GM21717 (cell line): ENCODE measurements around the gene GPR137C.
A peak's percentile ranks its signal among the peaks of the same experiment; 100 is the strongest.

Experiments
- ATAC-seq: cut with Tn5 transposase; IDR thresholded peaks from one replicate; pipeline ENCODE4 v1.9.1; 2021; ENCODE audit warnings: mild to moderate bottlenecking, moderate library complexity; ENCODE audit not compliant: unreplicated experiment

GPR137C gene, protein sequence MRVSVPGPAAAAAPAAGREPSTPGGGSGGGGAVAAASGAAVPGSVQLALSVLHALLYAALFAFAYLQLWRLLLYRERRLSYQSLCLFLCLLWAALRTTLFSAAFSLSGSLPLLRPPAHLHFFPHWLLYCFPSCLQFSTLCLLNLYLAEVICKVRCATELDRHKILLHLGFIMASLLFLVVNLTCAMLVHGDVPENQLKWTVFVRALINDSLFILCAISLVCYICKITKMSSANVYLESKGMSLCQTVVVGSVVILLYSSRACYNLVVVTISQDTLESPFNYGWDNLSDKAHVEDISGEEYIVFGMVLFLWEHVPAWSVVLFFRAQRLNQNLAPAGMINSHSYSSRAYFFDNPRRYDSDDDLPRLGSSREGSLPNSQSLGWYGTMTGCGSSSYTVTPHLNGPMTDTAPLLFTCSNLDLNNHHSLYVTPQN

DNA sequence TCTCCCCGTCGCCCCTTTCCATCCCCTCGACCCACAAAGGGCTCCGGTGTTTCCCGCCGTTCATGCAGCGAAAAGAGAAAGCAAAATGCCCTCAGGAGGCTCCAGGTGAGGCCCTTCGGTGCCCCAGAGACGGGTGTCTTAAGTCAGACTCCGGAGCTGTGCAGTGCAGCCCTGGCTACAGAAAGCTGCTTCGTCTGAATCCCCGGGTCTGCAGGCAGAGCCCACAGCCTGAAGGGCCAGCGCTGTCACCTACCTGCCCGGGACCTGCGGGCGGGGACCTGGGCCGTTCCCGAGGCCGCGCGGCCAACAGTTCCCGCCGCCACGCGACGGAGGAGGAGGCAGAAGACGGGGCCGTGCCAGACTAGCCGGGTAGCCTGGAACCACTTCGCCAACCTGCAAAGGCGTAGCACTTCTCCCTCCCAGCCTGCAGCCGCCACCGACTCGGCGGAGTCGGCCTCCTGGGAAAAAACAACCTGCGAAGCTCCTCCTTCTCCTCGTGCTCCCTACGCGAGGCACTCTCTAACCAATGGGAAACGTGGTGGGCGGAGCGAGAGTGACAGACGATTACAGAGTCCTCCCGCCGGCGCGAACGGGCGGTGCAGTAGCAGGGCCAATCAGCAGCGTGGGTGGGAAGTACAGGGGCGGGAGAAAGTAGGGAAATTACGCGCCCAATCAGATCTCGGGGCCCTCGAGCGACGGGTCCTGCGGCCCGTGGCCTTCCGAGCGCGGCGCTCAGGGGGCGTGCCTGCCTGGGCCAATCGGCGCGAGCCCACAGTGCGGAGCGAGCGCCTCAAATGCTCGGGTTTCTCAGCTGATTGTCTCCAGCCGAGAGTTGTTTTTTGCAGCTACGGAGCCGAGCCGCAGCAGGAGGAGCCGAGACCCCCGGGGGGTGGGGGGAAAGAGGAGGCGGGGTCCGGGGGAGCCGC lies at the start of gene GPR137C, which contains the start of gene TXNDC16:
TSS of gene GPR137C (plus strand) at position 774 of the 926 bp plus-strand sequence. CDS start 312 bp downstream, outside the sequence.
TSS of gene TXNDC16 (minus strand) at position 443 of the 926 bp plus-strand sequence. CDS start 8,948 bp downstream, outside the sequence.
- peak; percentile 95 for ATAC-seq

DNA sequence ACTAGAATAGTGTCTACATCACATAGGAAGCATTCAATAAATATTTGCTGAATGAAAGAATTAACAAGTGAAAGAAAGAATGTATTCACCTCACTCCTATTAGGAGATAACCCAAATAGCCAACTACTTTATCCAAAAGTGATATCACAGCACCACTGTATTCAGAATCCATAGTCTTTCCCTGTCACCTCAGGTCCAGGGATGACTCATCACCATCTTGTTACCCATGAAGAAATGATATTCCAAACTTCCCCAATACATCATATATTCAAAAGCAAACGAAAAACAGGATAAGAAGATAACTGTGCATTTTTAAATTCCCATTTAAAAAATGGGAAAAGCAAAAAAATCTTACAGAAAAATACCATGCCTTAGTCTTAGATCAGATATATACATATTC lies 39.4 kb upstream of the GPR137C start:
- no peak for ATAC-seq

DNA sequence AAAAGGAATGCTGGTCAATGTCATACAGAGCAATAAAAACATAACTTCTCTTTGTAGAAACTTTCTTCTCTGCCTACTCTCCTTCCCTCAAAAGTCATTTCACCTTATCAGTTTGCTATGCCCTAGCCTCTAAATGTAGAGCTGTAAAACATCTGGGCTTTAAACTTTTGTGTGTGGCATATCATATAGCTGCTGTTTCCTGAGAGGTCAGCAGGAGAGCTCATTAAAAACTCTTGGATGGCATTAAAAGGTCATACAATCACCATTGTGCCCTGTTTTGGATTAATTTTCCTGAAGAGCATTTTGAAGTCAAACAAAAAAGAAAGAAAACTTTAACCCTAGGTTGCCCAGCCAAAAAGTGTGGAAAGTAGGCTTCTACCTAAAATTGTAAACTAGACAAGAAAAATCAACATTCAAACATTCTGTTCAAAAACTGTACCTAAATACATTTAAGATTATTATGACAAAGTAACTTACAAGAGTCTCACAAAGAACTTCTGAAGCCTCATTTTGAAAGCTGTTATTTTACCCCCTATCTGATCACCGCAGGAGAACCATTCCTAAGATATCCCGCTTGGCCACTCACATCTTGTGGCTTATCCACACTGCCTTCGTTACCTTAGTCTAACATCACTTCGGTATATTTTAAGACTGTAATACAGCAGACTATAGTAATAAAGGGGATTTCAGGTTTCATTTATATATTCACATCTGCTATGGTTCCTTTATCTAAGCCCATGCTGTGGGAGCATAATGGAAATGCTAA lies 38.4 kb upstream of the GPR137C start:
- no peak for ATAC-seq

DNA sequence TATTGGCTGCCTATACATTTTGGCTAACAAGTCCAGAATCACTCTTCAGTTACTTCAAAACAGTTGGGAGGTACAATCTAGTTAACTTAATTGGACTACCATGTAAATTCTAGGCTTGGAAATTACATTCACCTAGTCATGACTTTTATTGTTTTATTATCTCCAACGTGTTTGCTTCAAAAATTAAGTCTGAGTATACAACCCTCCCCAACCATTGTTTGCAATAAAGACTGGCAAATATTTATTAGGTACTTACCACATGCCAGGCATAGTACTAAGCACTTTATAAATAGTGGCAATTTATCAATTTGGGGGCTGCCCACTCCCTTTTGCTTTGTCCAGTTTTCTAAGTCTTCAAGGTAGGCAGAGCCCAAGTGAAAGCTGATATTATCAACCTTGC lies 30.6 kb upstream of the GPR137C start:
- ATAC-seq = no peak

DNA sequence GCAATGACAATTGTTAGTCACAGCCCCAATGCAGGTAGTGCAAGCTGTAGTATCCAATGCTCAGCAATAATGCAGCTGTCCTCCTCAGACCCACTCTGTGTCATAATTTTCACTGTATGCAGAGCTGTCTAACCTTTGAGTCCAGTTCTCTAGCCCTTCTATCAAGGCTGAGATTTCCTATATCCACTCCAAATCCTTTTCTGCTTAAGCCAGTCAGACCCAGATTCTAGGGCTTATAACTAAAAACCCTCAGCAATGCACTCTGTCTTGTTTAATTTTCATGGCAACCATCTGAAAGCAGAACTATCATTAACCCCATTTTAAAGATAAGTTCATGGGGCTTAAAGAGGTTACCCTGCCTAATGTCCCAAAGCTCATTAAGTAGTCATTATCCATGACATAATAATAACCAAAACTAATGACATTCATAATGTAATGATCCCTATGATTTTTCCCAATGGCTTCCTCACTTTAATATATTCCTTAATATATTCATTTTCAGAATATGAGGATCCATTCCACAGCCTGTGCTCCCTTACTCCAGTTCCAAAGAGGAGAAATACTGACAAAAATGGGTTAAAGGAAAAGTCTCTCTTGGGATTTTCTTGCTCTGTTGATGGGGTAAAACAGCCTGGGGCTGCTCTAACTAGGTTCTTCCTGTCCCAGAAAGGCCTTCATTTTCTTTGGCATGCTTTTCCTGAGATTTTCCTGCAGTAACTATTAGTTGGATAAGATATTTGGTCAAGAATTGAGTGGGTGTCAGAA lies 29.9 kb upstream of the GPR137C start:
- ATAC-seq = no peak

DNA sequence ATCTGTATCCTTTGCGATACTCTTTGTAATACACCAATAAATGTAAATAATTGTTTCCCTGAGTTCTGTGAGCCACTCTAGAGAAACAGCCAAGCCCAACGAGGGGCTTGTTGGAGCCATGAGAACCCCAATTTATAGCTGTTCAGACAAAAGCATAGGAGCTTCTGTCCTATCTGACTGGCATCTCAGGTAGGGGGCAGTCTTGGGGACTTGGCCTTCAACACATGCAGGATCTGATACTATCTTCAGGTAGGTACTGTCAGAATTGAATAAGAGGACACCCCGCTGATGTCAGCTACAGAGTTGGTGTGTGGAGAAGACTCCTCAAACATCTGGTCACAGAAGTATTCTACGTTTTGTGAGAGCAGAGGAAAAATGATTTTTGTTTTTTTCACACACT lies 25.6 kb upstream of the GPR137C start:
- ATAC-seq = no peak

DNA sequence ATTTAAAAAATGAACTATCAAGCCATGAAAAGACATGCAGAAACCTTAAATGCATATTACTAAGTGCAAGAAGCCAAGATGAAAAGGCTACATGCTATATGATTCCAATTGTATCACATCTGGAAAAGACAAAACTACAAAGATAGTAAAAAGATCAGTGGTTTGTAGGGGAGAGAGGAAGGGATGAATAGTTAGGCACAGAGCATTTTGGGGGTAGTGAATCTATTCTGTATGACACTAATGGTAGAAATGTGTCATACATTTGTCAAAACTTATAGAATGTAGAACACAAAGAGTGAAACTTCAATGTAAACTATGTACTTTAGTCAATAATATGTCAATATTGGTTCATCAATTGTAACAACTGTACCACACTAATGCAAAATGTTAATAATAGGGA lies 21.2 kb upstream of the GPR137C start:
- ATAC-seq = no peak

DNA sequence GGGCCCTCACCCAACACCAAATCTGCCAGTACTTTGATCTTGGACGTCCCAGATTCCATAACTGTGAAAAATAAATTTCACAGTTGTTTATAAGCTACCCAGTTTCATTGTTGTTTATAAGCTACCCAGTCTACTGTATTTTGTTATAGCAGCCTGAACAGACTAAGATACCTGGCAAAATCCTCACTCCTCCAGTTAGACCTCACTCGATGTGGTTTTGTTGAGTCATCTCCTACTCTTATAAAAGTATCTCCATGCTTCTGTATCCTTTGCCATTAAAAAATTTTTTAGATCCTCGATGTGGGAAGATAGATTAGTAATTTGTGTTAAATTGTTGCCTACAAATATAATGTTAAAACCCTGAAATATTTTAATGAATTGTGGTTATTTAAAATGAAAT lies 16.4 kb upstream of the GPR137C start:
- no peak for ATAC-seq

DNA sequence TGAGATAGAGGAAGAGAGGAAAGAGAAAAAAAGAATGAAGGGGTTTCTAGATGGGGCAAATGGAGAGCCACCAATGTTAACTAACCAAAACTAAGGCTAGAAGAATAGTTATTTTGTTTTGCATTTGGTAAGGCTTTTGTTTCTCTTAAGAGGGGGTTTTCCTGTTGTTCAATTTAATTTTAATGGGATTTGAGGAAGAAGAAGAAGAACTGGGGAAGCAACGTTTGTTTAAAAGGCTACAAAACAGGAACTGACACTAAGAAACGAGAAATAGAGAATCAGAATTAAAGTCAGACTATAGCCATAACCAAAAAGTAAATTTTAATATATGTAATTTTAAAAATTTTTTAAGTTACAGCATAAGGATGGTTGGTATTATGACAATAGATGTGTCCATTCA lies 14.0 kb upstream of the GPR137C start:
- ATAC-seq = no peak

DNA sequence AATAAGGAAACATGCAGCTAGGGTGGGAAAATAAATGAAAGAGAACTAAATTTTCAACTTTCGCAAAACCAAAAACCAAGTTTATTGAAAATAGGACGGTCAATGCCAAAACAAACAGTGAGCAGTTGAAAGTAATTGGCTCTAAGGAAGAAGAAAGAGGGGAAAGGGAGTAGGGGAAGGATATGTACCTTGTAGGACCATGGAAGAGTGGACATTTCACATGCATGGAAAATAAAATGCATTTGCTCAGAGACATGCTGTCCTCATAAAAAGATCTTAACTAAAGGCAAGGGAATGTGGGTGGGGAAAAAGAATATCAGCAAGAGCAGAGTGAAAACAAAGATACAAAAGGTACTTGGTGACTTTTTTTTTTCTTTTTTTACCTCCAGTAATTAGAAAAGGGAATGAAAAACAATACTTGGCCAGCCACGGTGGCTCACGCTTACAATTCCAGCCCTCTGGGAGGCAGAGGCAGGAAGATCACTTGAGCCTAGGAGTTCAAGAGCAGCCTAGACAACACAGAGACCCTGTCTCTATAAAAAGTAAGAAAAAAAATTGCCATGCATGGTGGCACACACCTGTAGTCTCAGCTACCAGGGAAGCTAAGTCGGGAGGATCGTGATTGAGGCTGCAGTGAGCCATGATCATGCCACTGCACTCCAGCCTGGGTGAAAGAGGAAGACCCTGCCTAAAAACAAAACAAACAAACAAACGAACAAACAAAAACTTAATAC lies 6.9 kb upstream of the GPR137C start:
- ATAC-seq = no peak

DNA sequence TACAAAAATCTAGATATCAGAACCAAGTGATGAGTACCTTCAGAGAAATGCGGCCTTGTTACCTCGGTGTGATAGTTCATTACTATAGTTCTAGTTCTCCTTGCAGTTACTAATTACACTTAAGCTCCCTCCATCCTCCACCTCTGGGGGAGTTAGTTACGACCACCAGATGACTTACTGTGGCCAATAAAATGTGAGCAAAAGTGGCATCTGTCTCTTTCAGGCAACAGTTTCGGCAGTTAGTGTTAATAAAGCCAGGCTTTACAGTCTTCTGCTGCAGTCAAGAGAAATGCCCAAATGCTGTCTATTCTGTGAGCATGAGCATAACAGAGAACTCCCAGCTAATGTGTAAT lies 6.3 kb upstream of the GPR137C start:
- ATAC-seq = no peak

DNA sequence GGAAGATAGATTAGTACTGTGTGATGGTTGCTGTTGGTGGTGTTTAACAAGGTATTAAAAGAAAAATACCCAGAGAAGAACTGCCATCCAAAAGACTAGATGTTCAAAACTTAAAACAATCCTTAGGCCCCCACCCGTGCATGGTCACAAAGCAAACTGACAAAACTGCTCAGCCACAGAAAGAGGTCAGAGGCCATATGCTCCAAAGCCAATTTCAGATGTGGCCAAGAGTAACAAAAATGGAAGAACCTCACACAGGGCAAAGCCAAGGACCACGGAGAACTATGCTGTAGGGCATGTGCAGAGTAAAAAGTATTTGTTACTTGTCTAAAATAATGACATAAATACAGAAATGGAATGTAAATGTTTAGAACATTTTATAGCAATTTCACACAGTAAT lies 5.6 kb upstream of the GPR137C start:
- ATAC-seq = no peak

DNA sequence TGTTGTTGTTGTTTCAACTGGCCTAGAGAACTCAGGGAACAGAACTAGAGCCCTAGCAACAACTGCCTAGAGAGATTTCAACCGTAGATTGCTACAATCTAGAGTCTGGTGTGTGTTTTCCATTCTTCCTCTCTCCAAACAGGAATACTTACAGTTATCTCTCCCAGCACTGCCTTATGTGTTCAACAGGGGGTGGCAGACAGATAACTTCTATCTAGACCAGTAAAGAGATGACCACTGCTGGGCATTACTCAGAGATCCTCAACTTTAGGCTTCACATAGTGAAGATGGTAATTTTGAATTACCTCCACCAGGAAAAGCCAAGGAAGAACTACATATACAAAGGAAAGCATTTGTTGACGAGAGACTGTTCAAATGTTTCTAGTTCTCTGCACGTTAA lies 5.1 kb upstream of the GPR137C start:
- no peak for ATAC-seq

DNA sequence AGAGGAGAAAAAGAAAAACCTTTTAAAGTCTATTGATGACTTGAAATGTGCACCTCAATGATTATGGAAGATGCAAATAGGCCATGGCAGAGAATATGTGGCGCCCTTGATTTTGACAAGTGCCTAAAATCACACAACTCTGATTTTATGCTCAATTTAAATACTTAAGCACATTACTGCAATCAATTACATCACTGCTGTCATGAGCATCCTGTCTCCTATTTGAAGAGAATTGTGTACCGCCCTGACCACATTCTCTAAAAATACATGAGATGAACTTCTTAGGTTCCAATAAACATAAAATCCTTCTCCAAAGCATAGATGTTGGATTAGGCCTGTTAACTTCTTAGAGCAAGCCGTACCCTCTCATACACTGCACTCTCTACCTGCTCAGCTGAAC lies 2.0 kb upstream of the GPR137C start:
- ATAC-seq = no peak

DNA sequence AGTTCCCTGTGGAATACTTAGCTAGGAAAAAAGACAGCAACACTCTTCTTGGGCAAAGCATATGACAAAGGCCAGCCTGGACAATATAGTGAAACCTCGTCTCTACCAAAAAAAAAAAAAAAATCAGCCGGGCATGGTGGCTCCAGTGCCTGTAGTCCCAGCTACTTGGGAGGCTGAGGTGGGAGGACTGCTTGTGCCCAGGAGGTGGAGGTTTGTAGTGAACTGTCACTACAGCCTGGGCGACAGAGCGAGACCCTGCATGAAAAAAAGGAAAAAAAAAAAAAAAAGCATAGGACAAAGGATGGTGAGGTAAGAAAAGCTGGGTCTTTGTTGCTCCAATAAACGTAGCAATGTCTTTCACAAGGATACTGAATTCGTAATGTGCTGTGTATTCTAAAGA lies 1.4 kb upstream of the GPR137C start:
- no peak for ATAC-seq

DNA sequence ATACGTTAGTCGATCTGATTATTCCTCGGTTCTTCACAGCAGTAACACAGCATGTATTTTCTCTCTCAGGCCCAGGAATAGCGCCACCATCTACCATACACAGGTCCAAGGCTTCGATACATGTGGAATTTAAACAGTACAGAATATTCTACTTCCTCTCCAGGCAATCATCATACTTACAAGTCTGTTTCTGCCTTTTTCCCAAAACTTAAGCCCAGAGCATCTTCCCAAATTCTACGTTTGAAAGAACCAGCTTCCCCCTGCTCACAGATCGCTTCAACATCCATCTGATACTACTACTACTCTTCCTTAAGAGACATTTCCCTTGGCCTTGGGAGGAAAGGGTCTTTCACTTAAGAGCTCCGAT lies 957 bp upstream of the GPR137C start:
- ATAC-seq = no peak

DNA sequence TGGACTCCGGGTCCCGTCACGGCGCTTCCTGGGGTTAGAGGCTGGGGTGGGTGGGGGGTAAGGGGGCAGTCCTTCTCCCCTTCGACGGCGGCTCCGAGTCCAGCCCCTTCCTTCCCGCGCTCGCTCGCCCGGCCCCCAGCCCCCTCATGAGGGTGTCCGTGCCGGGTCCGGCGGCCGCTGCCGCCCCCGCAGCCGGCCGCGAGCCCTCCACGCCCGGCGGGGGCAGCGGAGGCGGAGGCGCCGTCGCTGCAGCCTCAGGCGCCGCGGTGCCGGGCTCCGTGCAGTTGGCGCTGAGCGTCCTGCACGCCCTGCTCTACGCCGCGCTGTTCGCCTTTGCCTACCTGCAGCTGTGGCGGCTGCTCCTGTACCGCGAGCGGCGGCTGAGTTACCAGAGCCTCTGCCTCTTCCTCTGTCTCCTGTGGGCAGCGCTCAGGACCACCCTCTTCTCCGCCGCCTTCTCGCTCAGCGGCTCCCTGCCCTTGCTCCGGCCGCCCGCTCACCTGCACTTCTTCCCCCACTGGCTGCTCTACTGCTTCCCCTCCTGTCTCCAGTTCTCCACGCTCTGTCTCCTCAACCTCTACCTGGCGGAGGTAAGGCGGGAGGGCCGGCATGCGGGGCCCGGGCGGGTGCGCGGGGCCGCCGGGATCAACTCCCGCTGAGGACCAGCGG lies 500 bp downstream of the GPR137C start:
- peak; percentile 29 for ATAC-seq

DNA sequence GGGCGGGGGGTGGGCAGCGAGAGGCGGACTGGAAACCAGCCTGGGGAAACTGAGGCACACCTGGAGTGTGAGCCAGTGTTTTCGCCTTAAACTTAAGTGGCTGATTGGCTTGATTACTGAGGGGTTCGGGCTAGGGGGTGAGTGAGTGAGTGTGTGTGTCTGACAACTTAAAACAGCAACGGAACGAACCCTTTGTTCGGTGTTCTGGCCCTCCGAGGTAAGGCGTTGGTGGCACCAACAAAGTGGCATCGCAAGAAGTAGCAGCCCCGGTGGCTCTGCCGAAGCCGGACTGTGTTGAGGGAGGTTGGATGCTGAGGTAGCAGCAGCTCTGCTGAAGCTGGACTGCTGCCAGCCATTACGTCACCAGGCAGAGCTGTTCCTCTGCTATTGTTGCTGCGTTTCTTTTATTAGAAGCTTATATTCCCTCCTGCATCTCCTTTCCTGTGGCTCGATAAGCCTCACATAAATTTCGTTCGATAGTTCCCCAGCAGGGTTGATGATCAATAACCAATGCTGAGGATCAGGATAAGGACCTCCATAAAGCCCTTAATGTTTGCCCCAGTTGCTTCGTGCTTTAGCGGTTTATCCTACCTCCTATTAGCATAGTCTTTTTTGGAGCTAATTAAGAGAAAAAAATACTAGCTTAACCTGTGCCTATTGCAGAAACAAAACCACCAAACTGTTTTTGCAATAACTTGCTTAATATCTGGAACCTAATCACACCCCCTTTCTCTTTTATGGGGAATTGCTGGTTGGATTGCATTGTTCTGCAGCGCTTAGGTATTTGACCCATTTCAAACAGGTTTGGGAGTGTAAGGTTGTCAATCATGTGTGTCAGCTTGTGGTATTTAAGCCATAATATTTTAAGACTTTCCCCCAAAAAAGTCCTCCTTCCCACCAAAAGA lies 1.3 kb downstream of the GPR137C start:
- no peak for ATAC-seq
